CD4-positive, alpha-beta memory T cell (primary cell): ENCODE results near the gene ADD2. TPM values are rescaled to one million over a fixed set of nuclear protein-coding genes. Genes with fewer than 3 reads are reported as not detected.

Experiments used
- CTCF ChIA-PET: fragments of 350-600 bp; sonication (Branson Sonifier 250); formaldehyde crosslinking; loops from one replicate; lab custom pipeline; 2021; ENCODE audit warnings: inconsistent platforms; ENCODE audit not compliant: partially characterized antibody; lab: Charles Lee
- POLR2A ChIA-PET: fragments of 350-600 bp; sonication (Branson Sonifier 250); formaldehyde crosslinking; loops from one replicate; lab custom pipeline; 2021; ENCODE audit not compliant: partially characterized antibody; lab: Charles Lee
- DNase-seq, 5 donors: peaks; one replicate each; pipeline versions ENCODE4 v3.0.0 to v3.0.0-alpha.2; 2020 to 2022; ENCODE audit warnings: mixed read lengths in 1 of 5
- H3K27ac ChIP-seq: one replicate; pipeline ENCODE4 v1.7.0; 2013; ENCODE audit warnings: low read depth, low read length
- H3K27me3 ChIP-seq: 2 replicates; pipeline ENCODE4 v1.7.0; 2013; ENCODE audit warnings: mild to moderate bottlenecking, low read length, moderate library complexity; ENCODE audit not compliant: insufficient read depth
- H3K36me3 ChIP-seq: 2 replicates; pipeline ENCODE4 v1.7.0; 2013; ENCODE audit warnings: mild to moderate bottlenecking, low read length, moderate library complexity; ENCODE audit not compliant: insufficient read depth
- H3K4me1 ChIP-seq: 2 replicates; pipeline ENCODE4 v1.7.0; 2013; ENCODE audit warnings: mild to moderate bottlenecking, low read length, moderate library complexity; ENCODE audit not compliant: insufficient read depth
- H3K4me3 ChIP-seq, 2 donors: one replicate each; pipeline ENCODE4 v1.7.0; 2013; ENCODE audit warnings: low read length in 2 of 2, mild to moderate bottlenecking in 1 of 2
- H3K9me3 ChIP-seq, 2 donors: one replicate each; pipeline ENCODE4 v1.7.0; 2013; ENCODE audit warnings: low read length in 2 of 2, control low read depth in 1 of 2; ENCODE audit not compliant: control insufficient read depth in 1 of 2
- H3K27ac Mint-ChIP-seq, 7 donors: one replicate each; pipeline ENCODE4 v1.8.0; 2020 to 2021; ENCODE audit warnings: mixed read lengths in 7 of 7, mild to moderate bottlenecking in 6 of 7, inconsistent platforms in 3 of 7, moderate library complexity in 3 of 7
- H3K27me3 Mint-ChIP-seq, 2 donors: one replicate each; pipeline ENCODE4 v1.8.0; 2020 to 2021; ENCODE audit warnings: mixed read lengths in 2 of 2
- H3K36me3 Mint-ChIP-seq, 2 donors: one replicate each; pipeline ENCODE4 v1.8.0; 2020 to 2021; ENCODE audit warnings: mixed read lengths in 2 of 2, inconsistent platforms in 1 of 2, mild to moderate bottlenecking in 1 of 2
- H3K4me1 Mint-ChIP-seq, 4 donors: one replicate each; pipeline ENCODE4 v1.8.0; 2020 to 2021; ENCODE audit warnings: mixed read lengths in 4 of 4, mild to moderate bottlenecking in 1 of 4
- H3K4me3 Mint-ChIP-seq, 8 donors: one replicate each; pipeline ENCODE4 v1.8.0; 2020 to 2021; ENCODE audit warnings: mixed read lengths in 8 of 8, mild to moderate bottlenecking in 7 of 8, moderate library complexity in 6 of 8, inconsistent platforms in 3 of 8
- H3K9me3 Mint-ChIP-seq, 8 donors: one replicate each; pipeline ENCODE4 v1.8.0; 2020 to 2021; ENCODE audit warnings: mixed read lengths in 8 of 8, mild to moderate bottlenecking in 5 of 8, inconsistent platforms in 3 of 8, moderate library complexity in 1 of 8
- intact Hi-C: fragments of 100-400 bp; cut with micrococcal nuclease; formaldehyde crosslinking; loops from one replicate; pipeline ENCODE4 v1.15.1; 2023
- polyA plus RNA-seq, 2 donors: library from polyadenylated mRNA; unstranded; fragments of 300-500 nt; fragmentation: Illumina TruSeq; gene quantifications; one replicate each; pipeline ENCODE4 v1.2.3, GENCODE V29; 2021
- total RNA-seq, 2 experiments: library from RNA; stranded (reverse); gene quantifications; one replicate each; pipeline ENCODE4 v1.2.3, GENCODE V29; 2021

ADD2 gene
- total and polyA plus RNA-seq, 4 experiments from 2014 or later = 0.41 to 1.1 (median 0.94) TPM; not detected in 1

DNA sequence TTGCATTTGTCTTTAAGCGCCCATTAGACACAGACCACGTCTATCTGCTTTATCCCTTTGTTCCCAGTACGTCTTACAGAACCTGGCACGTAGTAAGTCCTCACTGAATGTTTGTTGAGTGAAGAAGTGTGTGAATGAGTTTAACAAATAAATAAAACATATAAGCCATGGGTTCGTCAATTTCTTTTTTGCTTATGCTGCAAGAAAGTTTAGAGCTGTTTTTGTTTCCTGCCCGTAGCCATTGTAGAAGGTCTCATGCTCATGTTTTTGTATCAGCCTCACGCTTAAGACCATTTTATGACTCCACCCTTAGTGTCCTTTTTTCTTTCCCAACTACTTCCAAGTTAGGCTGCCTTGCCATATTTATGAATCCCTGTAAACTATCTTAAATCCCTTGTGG lies 2.5 kb downstream of the ADD2 start:
- Histone ChIP-seq H3K9me3 (no peaks in the 10 kb centered on the region), H3K27me3 (peaks cover 20% of the 10 kb centered on the region), H3K4me3 (no peak overlapping the region), H3K4me1 (peaks cover 17% of the 10 kb centered on the region), H3K27ac (no peak overlapping the region), H3K36me3 (no peaks in the 10 kb centered on the region)
- Mint-ChIP-seq H3K9me3 (no peaks in the 10 kb centered on the region), H3K4me3 (no peak overlapping the region), H3K4me1 (peaks cover 8 to 17% (median 13%) of the 10 kb centered on the region in 4 donors), H3K27me3 (peaks cover 38 to 42% of the 10 kb centered on the region in 2 donors), H3K27ac (no peak overlapping the region), H3K36me3 (no peaks in the 10 kb centered on the region)
- no peak for DNase-seq
- intact Hi-C loops = no loop called here
- CTCF ChIA-PET = no interaction called here
- POLR2A ChIA-PET = no interaction called here

DNA sequence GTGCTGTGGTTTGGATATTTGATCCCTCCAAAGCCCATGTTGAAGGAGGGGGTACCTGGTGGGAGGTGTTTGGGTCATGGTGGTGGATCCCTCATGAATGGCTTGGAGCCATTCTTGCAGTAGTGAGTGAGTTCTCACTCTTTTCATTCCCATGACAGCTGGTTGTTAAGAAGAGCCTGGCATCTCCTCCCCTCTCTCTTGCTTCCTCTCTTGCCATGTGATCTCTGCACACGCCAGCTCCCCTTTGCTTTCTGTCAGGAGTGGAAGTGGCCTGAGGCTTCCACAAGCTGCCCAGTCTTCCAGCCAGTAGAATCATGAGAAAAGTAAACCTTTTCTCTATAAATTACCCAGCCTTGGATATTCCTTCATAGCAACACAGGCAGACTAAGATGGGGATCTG lies 8.6 kb downstream of the ADD2 start:
- H3K4me3 ChIP-seq = no peak overlapping the region
- no peak for DNase-seq
- no peaks in the 10 kb centered on the region for H3K36me3 Mint-ChIP-seq
- H3K27ac ChIP-seq = no peak overlapping the region
- no peaks in the 10 kb centered on the region for H3K4me1 Mint-ChIP-seq
- POLR2A ChIA-PET = no interaction called here
- intact Hi-C loops = no loop called here
- no peaks in the 10 kb centered on the region for H3K9me3 ChIP-seq
- CTCF ChIA-PET = no interaction called here
- H3K27me3 ChIP-seq = no peaks in the 10 kb centered on the region
- H3K9me3 Mint-ChIP-seq = peaks cover 0 to 1% (median 0%) of the 10 kb centered on the region in 8 donors
- H3K27ac Mint-ChIP-seq = no peak overlapping the region
- no peaks in the 10 kb centered on the region for H3K4me1 ChIP-seq
- no peak overlapping the region for H3K4me3 Mint-ChIP-seq
- peaks cover 22 to 25% of the 10 kb centered on the region in 2 donors for H3K27me3 Mint-ChIP-seq
- no peaks in the 10 kb centered on the region for H3K36me3 ChIP-seq

DNA sequence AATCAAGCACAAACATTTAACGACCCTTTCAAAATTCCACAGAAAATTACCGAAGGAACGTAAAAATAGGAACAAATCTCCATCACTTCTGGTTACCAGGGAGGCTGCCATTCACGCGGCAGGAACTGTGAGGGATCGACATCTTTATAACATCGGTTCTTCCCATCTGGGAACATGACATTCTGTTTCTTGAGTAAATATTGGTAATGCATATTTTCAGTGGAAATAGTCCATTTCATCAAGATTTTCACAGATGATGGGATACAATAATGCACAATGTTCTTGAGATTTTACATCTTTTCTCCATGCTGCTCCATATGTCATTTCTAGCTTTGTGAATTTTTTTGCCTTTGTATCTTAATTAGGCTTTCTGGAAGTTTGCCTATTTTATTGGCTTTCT lies 10.0 kb downstream of the ADD2 start:
- ChIA-PET POLR2A (no interaction called here), CTCF (no interaction called here)
- Histone ChIP-seq H3K27ac (no peak overlapping the region), H3K36me3 (no peaks in the 10 kb centered on the region), H3K4me1 (no peaks in the 10 kb centered on the region), H3K27me3 (peaks cover 3% of the 10 kb centered on the region), H3K9me3 (no peaks in the 10 kb centered on the region), H3K4me3 (no peak overlapping the region)
- peaks cover 0 to 1% (median 0%) of the 10 kb centered on the region in 8 donors for H3K9me3 Mint-ChIP-seq
- H3K27ac Mint-ChIP-seq = no peak overlapping the region
- H3K4me3 Mint-ChIP-seq = no peak overlapping the region
- intact Hi-C loops = no loop called here
- no peak for DNase-seq
- no peaks in the 10 kb centered on the region for H3K4me1 Mint-ChIP-seq
- H3K36me3 Mint-ChIP-seq = no peaks in the 10 kb centered on the region
- peaks cover 15 to 23% of the 10 kb centered on the region in 2 donors for H3K27me3 Mint-ChIP-seq

DNA sequence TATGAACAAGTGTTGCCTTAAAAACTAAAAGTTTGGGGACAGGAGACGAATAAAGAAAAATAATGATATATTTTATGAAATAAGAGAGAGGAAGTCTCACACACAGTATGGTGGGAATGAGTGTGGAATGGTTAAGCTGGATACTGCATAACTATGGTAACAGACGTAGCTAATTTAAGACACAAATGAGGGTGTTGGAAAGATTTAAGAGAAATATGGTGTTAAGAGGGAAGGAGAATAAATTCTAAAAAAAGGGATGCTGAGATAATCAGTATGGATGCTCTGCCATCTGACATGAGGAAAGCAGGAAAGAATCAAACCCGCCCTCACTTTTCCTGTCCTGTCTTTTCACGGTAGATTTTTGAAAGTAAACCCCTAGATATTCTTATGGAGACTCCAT lies 10.6 kb downstream of the ADD2 start:
- peaks cover 3% of the 10 kb centered on the region for H3K27me3 ChIP-seq
- H3K36me3 ChIP-seq = no peaks in the 10 kb centered on the region
- DNase-seq = no peak
- CTCF ChIA-PET = no interaction called here
- intact Hi-C loops = no loop called here
- Mint-ChIP-seq H3K4me3 (no peak overlapping the region), H3K36me3 (no peaks in the 10 kb centered on the region), H3K27me3 (peaks cover 15 to 23% of the 10 kb centered on the region in 2 donors), H3K9me3 (peaks cover 0 to 1% (median 0%) of the 10 kb centered on the region in 8 donors), H3K4me1 (no peaks in the 10 kb centered on the region), H3K27ac (no peak overlapping the region)
- no peak overlapping the region for H3K4me3 ChIP-seq
- H3K27ac ChIP-seq = no peak overlapping the region
- no peaks in the 10 kb centered on the region for H3K4me1 ChIP-seq
- no peaks in the 10 kb centered on the region for H3K9me3 ChIP-seq
- POLR2A ChIA-PET = no interaction called here

DNA sequence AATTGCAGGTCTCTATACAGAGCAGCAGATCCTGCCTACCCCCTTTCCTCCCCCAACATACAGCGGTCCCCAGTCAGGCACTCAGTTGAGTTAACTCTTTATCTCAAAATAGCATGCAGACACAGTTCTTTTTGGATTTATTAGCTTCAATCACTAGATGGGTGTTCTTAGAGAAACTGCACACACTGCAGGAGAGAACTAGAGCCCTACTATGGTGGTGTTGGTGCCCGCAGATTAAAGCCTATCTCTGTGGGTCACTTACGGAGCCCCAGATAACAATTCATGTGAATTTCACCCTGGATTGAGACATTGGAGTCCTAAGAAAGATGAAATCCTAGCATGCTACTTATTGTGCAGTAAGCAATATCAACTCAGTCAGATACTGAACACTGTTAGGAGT lies 11.9 kb downstream of the ADD2 start:
- Histone ChIP-seq H3K4me1 (no peaks in the 10 kb centered on the region), H3K27ac (no peak overlapping the region), H3K4me3 (no peak overlapping the region), H3K36me3 (no peaks in the 10 kb centered on the region), H3K27me3 (peaks cover 3% of the 10 kb centered on the region), H3K9me3 (no peaks in the 10 kb centered on the region)
- ChIA-PET POLR2A (no interaction called here), CTCF (no interaction called here)
- H3K4me3 Mint-ChIP-seq = no peak overlapping the region
- H3K4me1 Mint-ChIP-seq = no peaks in the 10 kb centered on the region
- no peak for DNase-seq
- H3K36me3 Mint-ChIP-seq = no peaks in the 10 kb centered on the region
- H3K27ac Mint-ChIP-seq = no peak overlapping the region
- intact Hi-C loops = no loop called here
- peaks cover 0 to 1% (median 0%) of the 10 kb centered on the region in 8 donors for H3K9me3 Mint-ChIP-seq
- H3K27me3 Mint-ChIP-seq = peaks cover 19 to 23% of the 10 kb centered on the region in 2 donors

DNA sequence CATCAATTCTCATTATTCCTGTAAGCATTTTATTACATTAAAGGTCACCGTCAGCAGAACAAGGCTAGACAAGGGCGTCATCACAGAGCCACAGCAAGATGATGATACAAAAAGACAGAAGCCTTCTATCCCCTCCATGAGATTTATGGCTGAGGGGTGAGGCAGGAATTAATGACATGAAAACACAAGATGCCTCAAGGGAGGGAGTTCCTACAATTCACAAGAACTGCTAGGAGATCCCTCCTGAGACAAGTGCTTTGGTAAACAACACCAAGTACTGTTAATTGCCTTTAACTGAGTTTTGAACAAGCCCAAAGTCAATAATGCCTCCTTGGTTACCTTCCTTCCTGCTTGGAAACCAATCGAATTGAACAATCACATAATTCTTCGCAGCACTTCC lies 14.1 kb downstream of the ADD2 start:
- POLR2A ChIA-PET = no interaction called here
- Mint-ChIP-seq H3K4me3 (no peak overlapping the region), H3K27ac (no peak overlapping the region), H3K4me1 (no peaks in the 10 kb centered on the region), H3K9me3 (peaks cover 0 to 1% (median 0%) of the 10 kb centered on the region in 8 donors), H3K27me3 (peaks cover 17 to 18% of the 10 kb centered on the region in 2 donors), H3K36me3 (no peaks in the 10 kb centered on the region)
- intact Hi-C loops = no loop called here
- Histone ChIP-seq H3K4me1 (no peaks in the 10 kb centered on the region), H3K27me3 (peaks cover 3% of the 10 kb centered on the region), H3K36me3 (no peaks in the 10 kb centered on the region), H3K4me3 (no peak overlapping the region), H3K27ac (no peak overlapping the region), H3K9me3 (no peaks in the 10 kb centered on the region)
- CTCF ChIA-PET = interaction anchor here (1.3 kb wide), 1 partner anchor 8 kb away, joined by 3 read pairs; no protein-coding TSS in a partner anchor
- DNase-seq = no peak

DNA sequence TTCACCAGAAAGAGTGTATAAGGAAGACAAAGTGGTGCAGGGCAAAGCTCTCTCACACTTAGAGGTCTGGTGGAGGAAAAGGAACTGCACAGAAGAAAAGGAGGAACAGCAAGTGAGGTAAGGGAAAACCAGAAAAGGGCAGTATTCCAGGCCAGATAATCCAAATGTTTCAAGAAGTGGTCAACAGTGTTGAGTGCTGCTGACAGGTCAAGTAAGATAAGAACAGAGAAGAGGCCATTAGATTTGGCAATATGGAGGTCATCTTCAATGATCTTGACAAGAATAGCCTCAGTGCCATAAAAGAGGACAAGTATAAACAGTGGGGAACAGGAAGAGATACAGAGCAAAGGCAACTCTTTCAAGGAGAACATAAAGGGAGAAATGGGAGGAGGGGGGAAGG lies 15.0 kb downstream of the ADD2 start:
- Histone ChIP-seq H3K27ac (no peak overlapping the region), H3K9me3 (no peaks in the 10 kb centered on the region), H3K27me3 (peaks cover 3% of the 10 kb centered on the region), H3K36me3 (no peaks in the 10 kb centered on the region), H3K4me1 (no peaks in the 10 kb centered on the region), H3K4me3 (no peak overlapping the region)
- Mint-ChIP-seq H3K27me3 (peaks cover 13 to 16% of the 10 kb centered on the region in 2 donors), H3K4me3 (no peak overlapping the region), H3K9me3 (peaks cover 0 to 1% (median 0%) of the 10 kb centered on the region in 8 donors), H3K27ac (no peak overlapping the region), H3K36me3 (no peaks in the 10 kb centered on the region), H3K4me1 (no peaks in the 10 kb centered on the region)
- CTCF ChIA-PET = no interaction called here
- DNase-seq = no peak
- POLR2A ChIA-PET = no interaction called here
- intact Hi-C loops = no loop called here

GRCh38 chr2:70752396-70752795 lies 15.6 kb downstream of the ADD2 start:
- Mint-ChIP-seq H3K9me3 (peaks cover 0 to 1% (median 0%) of the 10 kb centered on the region in 8 donors), H3K27ac (no peak overlapping the region), H3K4me1 (no peaks in the 10 kb centered on the region), H3K36me3 (no peaks in the 10 kb centered on the region), H3K27me3 (peaks cover 13 to 17% of the 10 kb centered on the region in 2 donors), H3K4me3 (no peak overlapping the region)
- POLR2A ChIA-PET = no interaction called here
- no peak for DNase-seq
- Histone ChIP-seq H3K9me3 (no peaks in the 10 kb centered on the region), H3K36me3 (no peaks in the 10 kb centered on the region), H3K27ac (no peak overlapping the region), H3K4me1 (no peaks in the 10 kb centered on the region), H3K27me3 (peaks cover 3% of the 10 kb centered on the region), H3K4me3 (no peak overlapping the region)
- CTCF ChIA-PET = no interaction called here
- intact Hi-C loops = no loop called here
